Pons (tissue), 1 donor: ENCODE results near the gene RAB11FIP3.
A peak's percentile ranks its signal among the peaks of the same experiment; 100 is the strongest.

ENCODE experiments used
- DNase-seq: peaks from one replicate; pipeline ENCODE4 v3.0.0-alpha.2; 2016; ENCODE audit warnings: low spot score

Gene RAB11FIP3

GRCh38 chr16:519425-519824 is 94.0 kb downstream of the RAB11FIP3 start:
- DNase-seq = no peak

GRCh38 chr16:519841-520687 is 94.6 kb downstream of the RAB11FIP3 start:
- DNase-seq = no peak

DNA sequence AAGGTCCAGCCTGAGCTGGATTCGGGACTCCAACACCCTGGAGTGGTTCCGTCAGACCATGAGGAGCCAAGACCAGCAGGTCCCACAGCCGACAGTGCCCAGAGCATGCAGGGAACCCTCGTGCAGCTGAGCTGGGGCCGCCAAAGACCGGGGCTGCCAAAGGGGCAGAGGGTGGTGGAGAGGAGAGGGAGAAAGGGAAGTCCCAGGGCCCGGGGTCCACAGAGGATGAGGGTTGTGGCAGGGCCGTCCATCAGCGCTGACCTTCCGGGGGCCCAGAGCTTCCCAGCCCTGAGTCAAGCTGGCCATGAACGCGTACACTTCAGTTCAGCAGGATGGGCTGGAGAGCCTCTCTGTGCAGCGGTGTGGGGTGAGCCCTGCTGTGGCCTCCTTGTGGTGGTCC is 95.4 kb downstream of the RAB11FIP3 start:
- DNase-seq = no peak

DNA sequence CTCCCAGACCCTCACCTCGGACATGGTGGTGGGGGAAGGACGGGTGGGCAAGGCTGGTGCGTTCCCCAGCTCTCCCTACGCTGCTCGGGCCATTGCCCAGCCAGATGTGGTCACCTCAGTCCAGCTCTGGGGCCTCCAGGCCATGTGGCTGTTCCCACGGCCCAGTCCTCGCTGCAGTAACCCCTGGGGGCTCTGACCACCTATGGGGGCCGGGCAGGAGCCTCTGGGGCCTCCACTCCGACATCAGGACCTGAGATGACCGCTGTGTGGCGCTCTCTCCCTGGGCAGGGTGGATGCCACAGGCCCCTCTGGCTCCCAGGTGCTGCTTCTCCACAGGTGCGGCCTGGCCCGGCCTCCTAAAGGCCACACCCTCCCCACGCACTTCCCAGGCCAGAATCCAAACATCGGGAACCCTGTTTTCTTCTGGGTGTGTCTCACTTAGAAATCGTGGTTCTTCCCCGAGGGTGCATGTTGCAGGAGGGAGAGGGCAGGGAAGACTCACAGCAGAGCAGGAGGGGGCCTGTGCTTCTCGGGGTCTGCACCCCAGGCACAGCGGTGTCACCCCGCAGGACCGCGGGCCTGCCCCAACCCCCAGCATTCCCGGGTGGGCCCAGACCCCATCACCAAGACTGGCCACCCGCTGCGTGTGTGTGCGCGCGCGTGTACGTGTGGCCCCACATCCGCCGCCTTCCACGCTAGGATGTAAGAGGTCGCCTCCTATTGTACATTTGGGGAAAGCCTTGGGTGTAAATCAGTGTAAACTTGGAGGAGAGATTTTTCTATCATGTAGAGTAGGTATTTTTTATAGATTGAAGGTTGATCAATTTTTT is 96.1 kb downstream of the RAB11FIP3 start:
- DNase-seq = no peak

DNA sequence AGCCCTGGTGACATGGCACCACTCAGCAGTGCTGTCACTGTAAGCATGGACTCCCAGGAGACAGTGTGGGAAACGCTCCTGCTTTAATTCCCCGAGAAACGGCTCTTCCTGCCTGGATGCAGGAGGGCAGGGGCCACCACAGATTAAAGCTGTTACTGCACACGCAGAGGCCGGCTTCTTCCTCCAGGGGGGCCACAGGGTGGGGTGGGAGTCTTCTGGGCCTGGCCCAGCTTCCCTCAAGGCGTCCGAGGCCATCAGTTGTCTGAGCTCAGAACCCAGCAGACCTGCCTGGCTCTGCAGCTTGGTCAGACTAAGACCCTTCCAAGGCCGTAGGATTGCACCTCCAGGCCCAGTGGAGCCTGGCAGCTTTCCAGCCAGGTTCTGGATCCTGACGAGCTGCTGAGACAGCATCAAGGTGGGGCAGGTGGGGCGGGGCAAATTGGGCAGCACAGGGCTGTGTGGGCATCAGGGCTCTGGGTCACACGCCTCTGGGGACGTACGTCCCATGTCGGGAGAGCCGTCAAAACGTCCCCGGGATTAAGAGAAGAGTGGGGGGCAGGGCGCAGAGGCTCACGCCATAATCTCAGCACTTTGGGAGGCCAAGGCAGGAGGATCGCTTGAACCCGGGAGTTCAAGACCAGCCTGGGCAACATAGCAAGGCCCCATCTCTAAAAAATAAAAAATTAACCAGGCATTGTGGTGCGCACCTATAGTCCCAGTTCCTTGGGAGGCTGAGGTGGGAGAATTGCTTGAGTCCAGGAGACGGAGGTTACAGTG is 97.1 kb downstream of the RAB11FIP3 start:
- no peak for DNase-seq

- DNase-seq = no peak
Observed at GRCh38 chr16:523097-523741, 97.8 kb downstream of the RAB11FIP3 start.

DNA sequence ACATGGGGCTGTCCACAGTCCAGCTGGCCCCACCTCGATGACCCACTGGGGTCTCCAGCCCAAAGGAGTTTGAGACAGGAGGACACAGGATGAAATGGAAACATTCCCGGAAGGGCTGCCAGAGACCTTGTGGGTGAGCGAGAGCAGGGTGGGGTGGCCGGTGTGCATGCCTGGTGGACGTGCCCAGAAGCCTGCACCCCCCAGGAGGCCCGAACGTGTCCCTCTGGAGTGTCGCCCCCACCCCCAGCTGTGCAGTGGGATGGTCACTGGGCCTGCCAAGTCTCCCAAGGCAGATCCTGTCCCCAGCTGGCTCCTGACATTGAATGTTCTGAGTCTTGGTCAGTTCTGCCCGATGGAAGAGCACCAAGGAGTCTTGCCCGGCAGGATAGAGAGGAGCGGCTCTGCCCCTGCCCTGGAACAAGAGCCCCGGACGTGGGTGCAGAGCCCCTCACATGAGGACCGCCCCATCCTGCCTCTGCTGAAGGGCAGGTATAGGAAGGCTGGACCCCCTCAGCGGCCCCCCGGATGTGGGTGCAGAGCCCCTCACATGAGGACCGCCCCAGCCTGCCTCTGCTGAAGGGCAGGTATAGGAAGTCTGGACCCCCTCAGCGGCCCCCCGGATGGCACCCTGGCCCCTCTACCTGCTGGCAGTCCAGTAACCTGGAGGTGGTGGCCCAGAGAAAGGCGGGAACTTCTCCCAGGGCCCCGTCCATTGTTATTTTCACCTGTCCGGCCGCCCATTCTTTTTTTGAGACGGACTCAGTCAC is 99.0 kb downstream of the RAB11FIP3 start:
- DNase-seq = no peak

DNA sequence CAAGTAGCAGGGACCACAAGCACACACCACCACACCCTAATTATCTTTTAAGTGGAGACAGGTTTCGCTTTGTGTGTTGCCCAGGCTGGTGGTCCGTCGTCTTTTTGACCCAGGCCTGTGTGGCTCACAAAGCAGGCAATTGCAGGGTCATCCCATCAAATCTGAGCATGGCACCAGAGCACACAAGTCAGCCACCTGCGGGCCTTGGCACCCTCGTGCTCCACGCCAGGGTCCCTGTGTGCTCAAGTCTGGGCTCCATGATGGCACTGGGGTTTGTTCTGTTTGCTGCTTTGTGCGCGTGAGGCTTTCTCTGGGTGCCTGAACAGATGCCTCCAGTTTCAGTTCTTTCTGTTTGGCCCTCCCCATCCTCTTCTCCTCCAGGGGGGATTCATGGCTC is 99.7 kb downstream of the RAB11FIP3 start:
- DNase-seq = no peak

- peak; percentile 35 for DNase-seq
Observed at GRCh38 chr16:525520-526180, 100.2 kb downstream of the RAB11FIP3 start.

DNA sequence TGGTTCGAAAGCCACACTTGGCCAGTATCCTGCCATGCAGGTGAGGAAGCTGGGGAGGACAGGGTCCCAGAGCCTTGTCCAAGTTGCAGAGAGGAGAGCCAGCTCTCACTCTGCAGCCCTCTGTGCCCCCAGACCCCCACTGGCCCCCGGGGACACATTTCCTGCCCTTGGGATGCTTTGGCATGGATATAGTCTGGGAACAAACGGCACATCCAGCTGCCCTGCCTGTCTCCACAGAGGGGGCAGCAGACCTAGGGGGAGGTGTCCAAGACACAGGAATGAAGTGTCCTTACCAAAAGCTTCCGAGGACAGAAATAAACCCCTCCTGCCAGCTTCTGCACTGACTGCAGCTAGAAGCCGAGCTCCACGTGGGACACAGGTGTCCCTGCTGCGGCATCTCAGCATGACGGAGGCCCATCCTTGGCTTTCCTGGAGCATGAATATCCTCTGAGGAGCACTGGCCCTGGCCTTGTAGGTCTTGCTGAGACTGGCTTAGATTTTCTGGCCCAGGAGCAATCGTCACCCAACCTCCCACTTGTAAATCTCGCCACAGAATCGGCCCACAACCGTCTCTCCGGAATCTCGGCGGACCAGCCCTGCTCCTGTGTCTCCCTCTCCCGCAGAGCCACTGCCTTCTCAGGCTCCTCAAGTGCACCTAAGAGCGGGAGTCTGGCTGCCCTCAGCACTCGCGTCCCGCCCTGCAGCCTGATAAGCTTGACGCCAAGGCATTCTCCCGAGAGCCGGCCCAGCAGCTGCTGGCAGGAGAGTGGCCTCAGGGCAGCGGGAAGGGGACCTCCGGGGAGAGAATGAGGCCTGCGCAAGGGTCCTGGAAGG is 100.9 kb downstream of the RAB11FIP3 start:
- DNase-seq = no peak

DNA sequence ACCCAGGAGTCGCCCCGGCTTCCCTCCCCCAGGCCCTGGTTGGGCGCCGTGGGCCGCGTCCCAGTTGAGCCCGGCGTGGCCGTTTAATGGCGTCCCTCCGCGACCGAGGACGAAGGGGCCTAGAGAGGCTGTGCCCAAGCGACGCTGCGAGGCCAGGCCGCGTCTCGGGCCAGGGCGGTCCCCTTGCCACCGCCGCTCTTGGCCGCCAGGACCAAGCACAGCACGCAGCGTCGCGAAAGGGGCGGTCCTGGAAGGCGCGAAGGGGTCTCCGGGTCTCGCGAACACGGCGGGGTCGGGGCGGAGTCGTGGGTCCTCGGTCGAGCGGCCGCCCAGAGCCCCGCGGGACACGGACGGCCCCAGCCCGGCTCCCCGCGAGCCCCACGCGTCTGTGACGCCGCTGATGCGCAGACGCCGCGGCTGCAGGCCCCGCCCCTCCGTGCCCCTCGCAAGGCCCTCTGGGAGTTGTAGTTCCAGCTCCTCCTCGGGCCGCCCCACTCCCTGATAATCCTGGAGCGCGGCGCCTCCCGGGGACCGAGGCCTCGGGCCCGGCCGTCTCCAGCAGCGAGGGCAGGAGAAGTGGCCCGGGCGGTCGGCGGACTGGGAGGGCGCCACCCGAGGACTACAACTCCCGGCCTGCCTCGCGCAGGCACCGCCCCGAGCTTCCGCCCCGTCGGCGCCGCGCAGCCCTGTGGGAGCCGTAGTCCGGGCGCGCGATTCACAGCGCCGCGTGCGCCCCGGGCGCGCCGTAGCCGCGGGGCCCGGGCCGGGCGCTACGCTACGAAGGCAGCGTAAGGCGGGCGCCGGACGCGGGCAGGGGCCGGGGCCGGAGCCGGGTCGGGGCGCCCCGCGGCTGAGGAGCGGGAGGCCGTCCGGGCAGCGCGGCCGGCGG is 101.8 kb downstream of the RAB11FIP3 start, which contains the start of gene CAPN15:
TSS of gene CAPN15 (plus strand) at position 698 of the 889 bp plus-strand sequence. CDS start 19,127 bp downstream, outside the sequence.
- peak; percentile 70 for DNase-seq

GRCh38 chr16:528111-529011 is 102.9 kb downstream of the RAB11FIP3 start:
- DNase-seq = no peak

DNA sequence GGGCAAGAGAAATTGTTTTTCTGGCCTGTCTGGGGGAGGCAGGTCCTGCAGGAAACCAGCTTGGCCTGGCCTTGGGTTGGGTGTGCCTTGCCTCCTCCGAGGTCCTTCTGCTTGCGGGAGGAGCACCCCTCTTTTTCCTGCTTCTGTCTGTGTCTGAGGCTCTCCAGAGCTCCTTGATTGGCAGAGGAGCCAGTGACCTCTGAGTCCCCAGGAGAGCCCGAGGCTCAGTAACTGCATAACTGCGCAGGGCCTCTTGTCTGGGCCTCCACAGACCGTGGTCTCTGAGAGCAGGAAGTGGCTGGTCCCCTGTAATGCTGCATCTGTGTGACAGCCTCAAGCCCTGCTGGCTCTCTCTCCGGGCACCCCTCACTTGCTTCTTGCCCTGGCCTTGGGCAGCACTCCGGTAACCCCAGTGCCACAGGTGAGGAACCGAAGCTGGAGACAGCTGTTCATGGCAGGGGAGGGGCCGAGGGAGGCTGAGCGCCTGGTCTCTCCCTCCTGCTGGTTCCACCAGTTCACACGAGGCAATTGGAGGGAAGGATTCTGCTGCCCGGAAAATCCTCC is 103.6 kb downstream of the RAB11FIP3 start:
- no peak for DNase-seq

DNA sequence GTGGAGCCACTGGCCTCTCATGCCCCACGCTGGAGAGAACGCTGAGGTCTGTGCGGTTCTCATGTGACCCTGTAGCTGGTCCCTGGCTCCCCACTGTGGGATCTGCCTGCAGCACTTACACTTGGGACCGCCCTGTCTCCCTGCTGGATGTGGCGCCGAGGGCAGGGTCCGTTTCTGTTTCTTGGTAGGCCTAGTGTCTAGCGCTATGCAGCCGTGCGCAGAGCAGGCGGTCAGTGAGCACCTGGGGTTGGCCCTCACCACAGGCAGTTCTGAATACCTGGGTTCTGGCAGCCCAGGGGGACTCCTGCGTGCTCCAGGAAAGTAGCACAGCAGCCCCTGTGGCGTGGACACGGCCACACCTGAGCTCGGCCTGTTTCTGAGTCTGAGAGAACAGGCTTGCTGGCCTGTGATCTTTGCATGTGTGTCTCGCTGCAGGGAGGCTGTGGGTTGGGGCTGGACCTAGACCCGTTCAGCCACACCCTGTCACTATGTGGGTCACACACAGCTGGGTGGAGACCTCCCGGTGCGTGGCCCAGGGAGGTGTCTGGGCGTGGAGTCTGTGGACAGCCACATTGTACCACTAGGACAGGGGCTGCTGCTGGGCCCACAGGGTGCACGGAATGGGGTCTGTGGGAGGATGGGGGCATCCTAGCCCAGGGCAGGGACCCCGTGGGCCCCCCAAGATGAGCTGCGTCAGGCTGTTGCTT is 104.8 kb downstream of the RAB11FIP3 start:
- no peak for DNase-seq

- no peak for DNase-seq
Observed at GRCh38 chr16:531494-532125, 106.2 kb downstream of the RAB11FIP3 start.
